Skeletal muscle satellite cell (primary cell): ENCODE results near the gene CAMSAP2.
"Not testable (repeated sequence)": the region's sequence is repeated elsewhere in the genome, so short reads cannot be mapped to it uniquely, and the experiment has no call there.

ENCODE experiments used
- H3K27me3 ChIP-seq: 2 replicates; pipeline ENCODE4 v1.7.0; 2013; ENCODE audit warnings: low read length; ENCODE audit not compliant: control insufficient read depth, insufficient read depth
- H3K36me3 ChIP-seq: 2 replicates; pipeline ENCODE4 v1.7.0; 2013; ENCODE audit warnings: mild to moderate bottlenecking, control low read depth, low read length; ENCODE audit not compliant: insufficient read depth
- H3K4me1 ChIP-seq: 2 replicates; pipeline ENCODE4 v1.7.0; 2013; ENCODE audit warnings: low read length; ENCODE audit not compliant: control insufficient read depth, insufficient read depth
- H3K4me2 ChIP-seq: 2 replicates; pipeline ENCODE4 v1.7.0; 2013; ENCODE audit warnings: mild to moderate bottlenecking, low read length
- H3K4me3 ChIP-seq: 2 replicates; pipeline ENCODE4 v1.7.0; 2013; ENCODE audit warnings: low read length
- H3K9ac ChIP-seq: 2 replicates; pipeline ENCODE4 v1.7.0; 2013; ENCODE audit warnings: mild to moderate bottlenecking, low read depth, low read length, moderate library complexity
- H3K9me3 ChIP-seq: replicated peaks from 2 replicates; pipeline ENCODE4 v1.7.0; 2013; ENCODE audit warnings: mild to moderate bottlenecking, control low read depth, low read length

The CAMSAP2 gene

DNA sequence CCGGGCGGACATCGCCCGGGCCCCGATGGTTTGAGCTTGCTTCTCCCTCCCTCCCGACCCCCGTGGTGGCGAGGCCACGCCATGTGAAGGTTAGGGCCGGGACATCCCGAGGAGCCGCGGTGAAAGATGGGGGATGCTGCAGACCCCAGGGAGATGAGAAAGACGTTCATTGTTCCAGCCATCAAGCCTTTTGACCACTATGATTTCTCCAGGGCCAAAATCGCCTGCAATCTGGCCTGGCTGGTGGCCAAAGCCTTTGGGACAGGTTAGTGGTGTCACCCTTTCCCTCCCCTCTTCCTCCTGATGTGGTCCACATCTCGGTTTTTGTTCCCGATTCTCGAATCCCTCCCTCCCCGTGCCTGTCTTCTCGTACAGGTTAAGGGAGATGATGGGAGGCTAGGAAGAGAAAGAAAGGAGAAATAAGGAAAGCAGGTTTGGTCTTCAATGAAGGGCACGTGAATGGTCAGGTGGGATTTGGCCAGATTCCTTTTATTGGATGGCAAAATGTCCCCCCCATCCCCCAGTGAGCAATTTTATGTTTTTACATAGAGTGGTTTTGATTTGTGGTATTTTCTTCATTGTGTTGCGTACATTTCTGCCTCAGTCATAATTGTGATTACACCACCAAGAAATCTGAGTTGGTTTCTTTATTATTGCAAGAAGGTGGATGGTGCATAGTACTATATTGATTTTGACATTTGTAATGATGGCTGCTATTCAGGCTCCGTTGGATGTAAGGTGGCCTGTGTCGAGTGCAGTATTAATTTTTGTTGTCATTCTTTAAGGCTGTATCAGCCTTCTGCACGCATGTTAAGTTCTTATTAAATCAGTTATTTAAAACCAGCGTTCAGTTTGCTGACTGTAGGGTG, 1.2 kb downstream of the CAMSAP2 start:
- H3K9ac ChIP-seq = peak overlapping the region; percentile 100

DNA sequence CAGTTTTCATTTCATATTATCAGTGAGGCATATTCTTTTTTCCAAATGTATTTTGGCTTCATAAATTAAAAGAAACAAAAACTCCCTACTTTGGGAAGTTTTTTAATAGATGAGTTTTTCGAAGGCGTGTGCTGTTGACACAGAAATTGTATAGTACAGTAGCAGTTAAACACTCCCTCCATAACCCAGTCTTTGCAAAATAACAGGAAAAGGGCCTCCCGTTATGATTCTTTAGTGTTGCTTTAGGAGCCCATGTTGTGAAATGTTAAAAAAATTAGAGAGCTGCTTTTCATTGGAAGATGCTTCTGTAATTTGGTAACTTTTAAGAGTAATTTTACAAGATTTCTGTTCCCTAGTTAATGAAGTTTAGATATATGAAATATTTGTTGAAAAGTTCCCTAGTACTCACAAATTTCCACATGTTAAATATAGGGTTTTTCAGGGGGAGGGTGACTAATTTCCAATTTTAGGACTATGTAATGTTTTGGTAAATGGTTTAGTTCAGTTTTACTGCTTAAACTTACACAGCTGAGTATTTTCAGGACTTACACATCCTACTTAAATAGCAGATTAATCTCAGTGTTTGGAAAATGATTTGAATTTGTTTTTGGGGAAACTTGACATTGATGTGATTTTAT, 2.0 kb downstream of the CAMSAP2 start:
- H3K4me3 ChIP-seq = peak overlapping the region; percentile 78
- peak overlapping the region; percentile 80 for H3K4me2 ChIP-seq
- H3K36me3 ChIP-seq = no peaks in the 10 kb centered on the region
- H3K9ac ChIP-seq = peak overlapping the region; percentile 100
- H3K4me1 ChIP-seq = peaks cover 25% of the 10 kb centered on the region
- no peaks in the 10 kb centered on the region for H3K27me3 ChIP-seq
- no peaks in the 10 kb centered on the region for H3K9me3 ChIP-seq

More for the DNA sequence above, 1.2 kb downstream of the CAMSAP2 start:
- H3K4me3 ChIP-seq = peak overlapping the region; percentile 78
- H3K4me1 ChIP-seq = peaks cover 25% of the 10 kb centered on the region
- H3K36me3 ChIP-seq = no peaks in the 10 kb centered on the region
- no peaks in the 10 kb centered on the region for H3K27me3 ChIP-seq
- no peaks in the 10 kb centered on the region for H3K9me3 ChIP-seq
- peak overlapping the region; percentile 80 for H3K4me2 ChIP-seq

DNA sequence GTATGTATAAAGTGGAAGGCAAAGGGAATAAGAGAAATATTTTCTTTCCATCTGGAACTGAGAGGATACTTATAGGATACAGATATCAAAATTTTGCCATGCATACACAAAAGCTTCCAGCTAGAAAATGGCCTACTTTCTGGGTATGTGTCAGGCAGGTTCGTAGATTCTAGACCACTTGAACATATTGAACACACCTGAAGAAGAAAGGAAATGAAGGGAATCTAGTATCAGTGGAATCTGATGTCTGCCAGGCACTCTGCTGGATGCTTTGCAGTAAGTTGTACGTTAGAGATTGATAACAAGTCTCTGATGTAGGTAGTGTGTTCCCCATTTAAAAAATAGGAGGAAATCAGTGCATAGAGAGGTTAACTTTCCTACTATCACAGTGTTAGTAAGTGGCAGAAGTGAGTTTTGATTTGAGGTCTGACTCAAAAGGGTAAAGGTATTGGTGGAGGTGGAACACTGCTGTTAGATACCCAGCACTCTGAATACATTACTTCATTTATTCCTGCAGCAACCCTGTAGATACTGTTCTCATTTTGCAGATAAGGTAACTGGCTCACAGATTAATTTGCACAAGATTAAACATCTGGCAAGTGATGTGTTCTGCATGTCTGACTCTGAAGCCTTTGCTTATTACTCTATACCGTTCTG, 3.0 kb downstream of the CAMSAP2 start:
- peak overlapping the region; percentile 78 for H3K4me3 ChIP-seq
- H3K27me3 ChIP-seq = no peaks in the 10 kb centered on the region
- no peaks in the 10 kb centered on the region for H3K9me3 ChIP-seq
- peak overlapping the region; percentile 100 for H3K9ac ChIP-seq
- peak overlapping the region; percentile 80 for H3K4me2 ChIP-seq
- peaks cover 25% of the 10 kb centered on the region for H3K4me1 ChIP-seq
- no peaks in the 10 kb centered on the region for H3K36me3 ChIP-seq

DNA sequence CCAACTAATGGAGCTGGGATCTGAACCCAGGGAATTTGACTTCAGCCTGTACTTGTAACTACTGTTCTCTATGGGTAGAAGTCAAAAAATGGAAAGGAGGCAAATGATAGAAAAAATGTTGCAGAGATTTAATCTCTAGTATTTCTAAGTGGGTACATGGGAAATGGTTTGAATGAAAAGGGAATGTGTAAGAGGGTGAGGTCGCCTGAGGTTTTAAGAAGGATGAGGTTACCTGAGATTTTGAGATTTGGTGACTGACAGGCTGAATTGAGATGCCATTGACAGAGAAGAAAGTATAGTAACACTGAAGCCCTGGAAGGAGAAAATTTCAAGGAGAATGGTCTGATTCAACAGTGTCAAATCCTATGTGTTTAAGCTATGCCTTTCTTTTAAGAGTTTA, 5.5 kb downstream of the CAMSAP2 start:
- Histone ChIP-seq H3K27me3 (no peaks in the 10 kb centered on the region), H3K4me3 (no peak overlapping the region), H3K36me3 (no peaks in the 10 kb centered on the region)

DNA sequence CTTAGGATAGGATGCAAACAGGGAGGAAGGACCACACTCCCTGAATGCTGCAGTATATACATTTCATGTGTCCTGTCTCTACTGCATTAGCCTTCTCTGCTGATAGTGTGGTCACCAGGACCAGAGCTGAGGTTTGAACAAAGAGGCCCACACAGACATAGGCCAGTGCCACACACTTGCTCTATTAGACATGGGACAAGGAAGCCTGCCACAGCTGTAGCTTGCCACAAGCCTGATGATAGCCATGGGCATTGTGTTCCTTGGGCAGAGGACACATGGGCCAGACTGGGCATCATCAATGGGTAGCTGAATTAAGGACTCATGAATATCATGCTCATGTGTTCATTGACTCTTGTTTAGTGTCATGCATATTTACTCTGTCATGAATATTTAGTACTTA, 10.4 kb downstream of the CAMSAP2 start:
- H3K36me3 ChIP-seq = no peaks in the 10 kb centered on the region
- no peaks in the 10 kb centered on the region for H3K9me3 ChIP-seq
- no peak overlapping the region for H3K9ac ChIP-seq
- H3K27me3 ChIP-seq = no peaks in the 10 kb centered on the region
- no peak overlapping the region for H3K4me2 ChIP-seq
- peaks cover 15% of the 10 kb centered on the region for H3K4me1 ChIP-seq
- H3K4me3 ChIP-seq = no peak overlapping the region

More for the DNA sequence above, 5.5 kb downstream of the CAMSAP2 start:
- Histone ChIP-seq H3K4me1 (peaks cover 17% of the 10 kb centered on the region), H3K9ac (no peak overlapping the region), H3K9me3 (no peaks in the 10 kb centered on the region), H3K4me2 (no peak overlapping the region)

DNA sequence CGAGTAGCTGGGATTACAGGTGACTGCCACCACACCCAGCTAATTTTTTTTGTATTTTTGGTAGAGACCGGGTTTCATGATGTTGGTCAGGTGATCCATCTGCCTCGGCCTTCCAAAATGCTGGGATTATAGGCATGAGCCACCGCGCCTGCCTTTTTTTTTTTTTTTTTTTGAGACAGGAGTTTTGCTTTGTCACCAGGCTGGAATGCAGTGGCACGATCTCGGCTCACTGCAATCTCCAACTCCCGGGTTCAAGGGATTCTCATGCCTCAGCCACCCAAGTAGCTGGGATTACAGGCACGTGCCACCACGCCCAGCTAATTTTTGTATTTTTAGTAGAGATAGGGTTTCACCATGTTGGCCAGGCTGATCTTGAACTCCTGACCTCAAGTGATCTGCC, 12.1 kb downstream of the CAMSAP2 start:
- H3K4me3 ChIP-seq, H3K27me3 ChIP-seq, H3K36me3 ChIP-seq, H3K9ac ChIP-seq, H3K9me3 ChIP-seq, H3K4me2 ChIP-seq: not testable (repeated sequence)
- H3K4me1 ChIP-seq = peaks cover 15% of the 10 kb centered on the region

DNA sequence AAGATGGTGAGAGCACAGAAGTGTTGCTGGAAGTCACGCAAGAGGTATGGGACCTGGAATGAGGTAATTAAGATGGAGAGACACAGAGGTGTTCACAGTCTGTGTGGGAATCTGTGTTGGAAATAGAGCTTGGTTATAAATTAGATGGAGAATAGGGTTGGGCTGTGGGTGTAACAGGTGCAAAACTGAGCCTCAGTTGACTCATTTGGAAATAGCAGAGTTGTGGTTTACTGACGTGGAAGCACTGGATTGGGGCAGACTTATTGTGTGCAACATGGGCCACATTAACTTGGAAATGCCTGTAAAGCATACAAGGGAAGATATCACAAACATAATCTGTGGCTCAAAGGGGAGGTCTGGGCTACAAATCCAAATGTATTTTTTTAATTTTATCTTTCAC, 13.0 kb downstream of the CAMSAP2 start:
- Histone ChIP-seq H3K9me3 (no peaks in the 10 kb centered on the region), H3K4me2 (no peak overlapping the region), H3K4me1 (peaks cover 15% of the 10 kb centered on the region), H3K27me3 (no peaks in the 10 kb centered on the region), H3K9ac (no peak overlapping the region), H3K4me3 (no peak overlapping the region), H3K36me3 (no peaks in the 10 kb centered on the region)

DNA sequence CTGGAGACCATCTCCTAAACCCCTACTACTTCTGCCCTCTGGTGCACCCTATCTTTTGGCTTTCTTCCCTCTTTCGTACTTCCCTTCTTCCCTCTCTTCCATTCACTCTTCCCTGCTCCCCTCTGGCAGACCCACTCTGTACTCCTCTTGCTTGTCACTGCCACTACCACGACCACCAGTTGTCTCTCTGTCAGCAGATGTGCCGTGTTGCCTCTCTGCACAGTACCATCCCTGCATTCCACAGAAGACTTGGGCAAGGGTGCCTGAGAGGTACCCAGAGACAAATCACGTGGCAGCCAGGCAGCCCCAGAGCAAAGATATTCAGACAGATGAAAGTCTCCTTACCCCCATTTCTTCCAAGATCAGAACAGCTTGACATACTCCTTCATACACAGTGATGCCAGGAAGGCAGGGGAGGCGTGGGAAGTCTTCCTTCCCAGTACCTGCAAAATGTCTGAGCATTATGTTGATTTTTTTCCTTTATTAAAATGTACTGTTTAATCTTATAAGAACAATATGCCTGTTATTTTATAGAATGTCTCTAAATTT, 15.0 kb downstream of the CAMSAP2 start:
- Histone ChIP-seq H3K4me3 (no peak overlapping the region), H3K9ac (no peak overlapping the region), H3K27me3 (no peaks in the 10 kb centered on the region), H3K9me3 (no peaks in the 10 kb centered on the region), H3K36me3 (no peaks in the 10 kb centered on the region), H3K4me1 (peaks cover 15% of the 10 kb centered on the region), H3K4me2 (no peak overlapping the region)

DNA sequence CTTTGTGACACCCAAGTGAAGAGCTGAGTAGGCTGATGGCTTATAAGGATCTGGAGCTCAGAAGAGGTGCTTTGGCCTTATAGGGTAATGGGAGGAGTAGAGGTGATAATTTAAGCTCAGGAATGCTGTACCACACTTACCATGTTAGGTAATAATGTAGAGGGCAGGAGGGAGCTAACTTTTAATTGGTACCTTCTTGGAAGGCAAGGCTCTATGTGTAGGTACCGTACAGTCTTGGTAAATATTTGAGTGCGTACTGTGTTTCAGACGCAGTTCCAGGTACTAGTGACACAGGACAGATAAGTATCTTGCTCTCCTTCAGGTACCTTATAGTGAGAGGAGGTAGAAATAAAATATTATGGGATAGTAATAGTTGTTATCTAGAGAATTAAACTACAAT, 16.8 kb downstream of the CAMSAP2 start:
- Histone ChIP-seq H3K9ac (no peak overlapping the region), H3K27me3 (no peaks in the 10 kb centered on the region), H3K9me3 (no peaks in the 10 kb centered on the region), H3K36me3 (no peaks in the 10 kb centered on the region), H3K4me2 (no peak overlapping the region), H3K4me1 (peaks cover 7% of the 10 kb centered on the region), H3K4me3 (no peak overlapping the region)

DNA sequence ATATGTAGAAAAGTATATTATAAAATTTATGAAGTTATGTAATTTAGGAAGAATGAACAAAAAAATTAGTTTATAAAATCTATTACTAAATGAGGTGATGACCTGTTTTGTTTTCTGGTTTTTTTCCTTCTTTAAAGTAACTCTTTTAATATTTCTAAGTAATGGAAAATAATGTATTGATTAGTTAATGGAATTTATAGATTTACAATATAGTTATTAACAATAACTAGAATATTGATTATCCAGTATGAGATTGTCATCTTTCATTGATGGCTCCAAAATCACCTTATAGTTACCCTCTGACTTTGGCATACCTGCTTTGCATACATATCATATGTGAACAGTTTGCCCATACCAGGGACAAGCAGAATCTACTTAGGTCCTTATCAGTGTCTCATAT, 23.4 kb downstream of the CAMSAP2 start:
- Histone ChIP-seq H3K4me1 (no peaks in the 10 kb centered on the region), H3K4me2 (no peak overlapping the region), H3K27me3 (no peaks in the 10 kb centered on the region), H3K9me3 (no peaks in the 10 kb centered on the region), H3K9ac (no peak overlapping the region), H3K36me3 (peaks cover 21% of the 10 kb centered on the region), H3K4me3 (no peak overlapping the region)

DNA sequence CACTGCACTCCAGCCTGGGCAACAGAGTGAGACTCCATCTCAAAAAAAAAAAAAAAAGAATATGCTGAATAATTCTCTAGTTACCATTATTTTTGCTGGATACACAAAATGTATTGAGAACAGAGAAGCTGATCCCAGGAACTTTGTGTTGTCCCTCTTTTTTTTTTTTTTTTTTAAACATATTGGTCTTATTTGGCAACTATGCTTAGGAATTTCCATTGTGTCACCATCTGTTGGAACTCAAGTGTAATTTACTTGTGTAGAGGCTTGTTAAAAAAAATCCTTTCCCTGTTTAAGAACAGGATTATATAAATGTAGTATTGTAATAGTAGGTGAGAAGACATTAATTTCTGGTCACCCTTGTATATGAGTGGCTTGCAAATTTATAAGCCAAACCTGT, 28.6 kb downstream of the CAMSAP2 start:
- Histone ChIP-seq H3K4me1 (no peaks in the 10 kb centered on the region), H3K27me3 (no peaks in the 10 kb centered on the region), H3K36me3 (peaks cover 39% of the 10 kb centered on the region), H3K4me2 (no peak overlapping the region), H3K4me3 (no peak overlapping the region), H3K9me3 (no peaks in the 10 kb centered on the region), H3K9ac (no peak overlapping the region)
